HG03280 (cell line): ENCODE data around the gene KDM4D.
"Not testable (repeated sequence)": the region's sequence is repeated elsewhere in the genome, so short reads cannot be mapped to it uniquely, and the experiment has no call there.

Experiments
- ATAC-seq: cut with Tn5 transposase; IDR thresholded peaks from one replicate; pipeline ENCODE4 v1.9.1; 2021; ENCODE audit warnings: mild to moderate bottlenecking, moderate library complexity; ENCODE audit not compliant: unreplicated experiment

Gene KDM4D

DNA sequence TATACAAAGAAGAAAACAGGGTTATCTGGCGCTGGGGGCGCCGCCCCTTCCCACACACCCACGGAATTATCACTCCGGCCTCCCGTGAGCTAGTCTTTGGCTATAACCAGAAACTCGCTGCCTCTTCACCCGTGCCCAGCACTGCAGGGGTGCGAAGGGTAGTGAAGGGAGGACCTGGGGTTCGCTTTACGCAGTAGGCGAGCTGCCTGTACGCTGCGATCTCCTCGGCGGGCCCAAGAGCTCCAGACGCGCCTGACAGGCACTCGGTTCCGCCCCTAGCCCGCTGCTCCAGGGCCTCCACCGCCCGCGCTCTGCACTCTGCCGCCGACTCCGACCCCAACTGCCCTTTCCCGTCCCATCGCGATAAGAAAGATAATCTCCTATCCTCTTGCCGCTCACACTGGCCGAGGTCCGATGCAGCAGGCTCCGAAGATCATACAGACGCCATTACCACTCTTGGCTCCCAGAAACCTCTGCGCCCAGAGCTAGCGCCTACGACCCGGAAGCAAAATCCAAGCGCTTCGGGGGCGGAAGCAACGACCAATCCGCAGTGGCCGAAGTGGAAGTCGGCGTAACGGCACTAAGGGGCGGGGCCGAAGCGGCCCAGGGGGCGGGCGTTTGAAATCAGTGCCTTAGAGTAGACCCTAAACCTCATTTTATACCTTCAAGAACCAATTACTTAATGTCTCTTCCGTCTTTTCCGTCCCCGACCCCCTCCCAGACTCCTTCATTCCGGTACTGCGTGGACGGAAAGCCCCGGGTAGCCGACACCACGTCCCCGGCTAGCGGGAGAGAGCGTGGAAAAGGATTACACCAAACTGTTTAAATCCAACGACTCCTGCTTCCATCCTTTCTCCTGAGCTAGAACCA, at the start of gene KDM4D, which contains the start of gene CWC15:
TSS of gene KDM4D (plus strand) at position 611 of the 870 bp plus-strand sequence. CDS start 23,664 bp downstream, outside the sequence.
TSS of gene CWC15 (minus strand) at position 458 of the 870 bp plus-strand sequence. CDS start 1,371 bp downstream, outside the sequence.
- peak; percentile 100 for ATAC-seq

DNA sequence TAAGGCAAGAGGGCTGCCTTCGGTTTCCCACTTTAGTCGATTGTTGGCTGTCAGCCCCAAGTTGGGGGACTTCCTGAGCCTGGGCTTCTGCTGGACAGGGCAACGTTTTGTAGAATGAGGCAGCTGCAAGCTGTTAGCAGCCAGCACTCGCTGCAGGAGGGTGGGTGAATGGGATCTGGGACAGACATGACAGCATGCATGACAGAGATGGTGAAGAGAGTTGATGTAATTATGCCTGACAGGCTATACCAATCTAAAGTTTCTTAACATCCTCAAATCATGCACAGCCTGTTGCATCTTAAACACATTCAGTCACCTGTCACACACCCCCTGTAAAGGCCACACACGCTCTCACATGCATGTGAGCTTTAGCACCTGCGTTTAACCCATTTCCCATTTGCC, 49.3 kb upstream of the KDM4D start:
- ATAC-seq = no peak

DNA sequence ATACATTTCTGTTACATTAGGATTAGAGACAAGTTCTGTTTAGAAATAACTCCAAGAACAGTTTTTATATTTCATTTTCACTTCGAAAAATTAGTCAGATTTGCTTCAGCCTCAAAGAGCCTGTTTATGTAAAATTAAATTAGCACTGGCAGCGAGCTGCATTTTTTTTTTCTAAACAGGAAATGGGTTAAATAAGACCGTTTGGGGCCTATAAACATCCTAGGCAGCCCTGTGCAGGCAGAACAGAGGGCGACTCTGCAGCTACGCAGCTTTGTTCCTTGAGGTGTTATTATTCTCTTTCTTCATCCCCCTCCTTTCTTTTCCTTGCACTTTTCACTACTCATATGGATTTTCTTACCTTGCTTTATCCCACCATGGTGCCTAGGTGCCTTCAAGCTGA, 48.9 kb upstream of the KDM4D start:
- no peak for ATAC-seq

DNA sequence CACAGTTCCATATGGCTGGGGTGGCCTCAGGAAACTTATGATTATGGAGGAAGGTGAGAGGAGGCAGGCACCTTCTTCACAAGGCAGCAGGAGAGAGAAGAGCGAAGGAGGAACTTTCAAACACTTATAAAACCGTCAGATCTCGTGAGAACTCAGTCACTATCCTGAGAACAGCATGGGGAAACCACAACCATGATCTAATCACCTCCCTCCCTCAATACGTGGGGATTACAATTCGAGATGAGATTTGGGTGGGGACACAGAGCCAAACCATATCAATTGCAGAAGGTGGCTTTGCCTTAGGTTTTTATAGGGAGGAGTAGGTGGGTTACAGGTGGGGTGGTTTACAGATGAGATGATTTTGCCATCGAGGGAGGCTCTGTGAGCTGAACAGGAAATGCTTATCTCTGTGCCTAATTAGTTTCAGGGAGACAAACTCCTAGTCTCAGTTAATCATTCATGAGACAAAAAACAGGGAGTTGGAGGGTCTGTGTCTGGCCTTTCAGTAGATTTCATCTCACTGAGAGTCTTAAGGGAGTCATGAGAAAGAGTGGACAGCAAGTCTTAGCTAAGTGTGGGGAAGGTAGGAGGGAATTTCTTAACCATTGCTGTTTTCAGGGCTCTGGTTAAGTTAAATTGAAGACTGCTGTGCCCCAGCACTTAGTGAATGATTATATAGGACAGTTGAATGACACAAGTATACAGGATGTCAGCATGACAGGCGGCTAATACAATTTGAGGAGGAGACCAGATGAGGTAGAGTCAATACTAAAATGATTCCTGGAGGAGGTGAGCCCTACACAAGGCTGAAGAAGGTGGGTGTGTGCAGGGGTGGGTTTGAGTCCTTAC, 47.9 kb upstream of the KDM4D start:
- no peak for ATAC-seq

DNA sequence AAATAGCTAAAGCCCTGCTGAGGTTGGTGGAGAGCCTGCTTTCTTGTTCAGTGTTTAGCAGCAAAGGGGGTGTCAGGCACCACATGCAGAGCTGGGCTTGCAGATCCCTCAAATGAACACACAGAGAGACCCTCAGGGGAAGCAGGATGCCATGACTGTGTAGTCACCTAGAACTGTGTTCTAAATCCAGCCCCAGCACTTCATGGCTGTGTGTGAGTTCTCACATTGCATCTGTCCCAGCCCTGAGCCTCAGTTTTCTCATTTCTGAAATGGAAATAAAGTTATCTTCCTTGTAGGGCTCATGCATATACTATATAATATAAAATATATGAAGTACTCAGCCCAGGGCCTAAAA, 47.3 kb upstream of the KDM4D start:
- no peak for ATAC-seq

DNA sequence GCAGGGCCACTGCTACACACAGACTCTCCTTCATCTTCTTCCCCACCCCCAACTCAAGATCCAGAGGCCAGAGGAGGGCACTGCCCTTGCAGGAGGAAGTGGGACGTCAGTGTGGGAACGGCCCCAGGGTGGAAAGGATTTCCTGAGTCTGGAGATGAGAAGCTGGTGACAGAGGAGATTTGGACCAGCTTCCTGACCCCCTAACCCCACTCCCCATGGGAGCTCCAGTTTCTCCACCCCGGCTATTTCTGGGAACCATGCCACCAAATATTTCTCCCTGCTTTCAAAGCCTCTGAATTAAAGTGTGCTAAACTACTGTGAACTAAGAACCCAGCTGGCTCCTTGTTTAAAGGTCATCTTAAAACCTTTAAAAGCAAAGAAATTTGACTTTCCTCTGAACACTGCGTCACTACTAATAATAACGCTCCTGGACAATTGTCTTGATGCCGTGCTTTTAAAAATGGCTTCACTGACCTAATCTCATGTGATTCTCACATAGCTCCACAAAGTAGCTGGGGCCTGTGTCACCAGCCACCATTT, 46.7 kb upstream of the KDM4D start:
- no peak for ATAC-seq

DNA sequence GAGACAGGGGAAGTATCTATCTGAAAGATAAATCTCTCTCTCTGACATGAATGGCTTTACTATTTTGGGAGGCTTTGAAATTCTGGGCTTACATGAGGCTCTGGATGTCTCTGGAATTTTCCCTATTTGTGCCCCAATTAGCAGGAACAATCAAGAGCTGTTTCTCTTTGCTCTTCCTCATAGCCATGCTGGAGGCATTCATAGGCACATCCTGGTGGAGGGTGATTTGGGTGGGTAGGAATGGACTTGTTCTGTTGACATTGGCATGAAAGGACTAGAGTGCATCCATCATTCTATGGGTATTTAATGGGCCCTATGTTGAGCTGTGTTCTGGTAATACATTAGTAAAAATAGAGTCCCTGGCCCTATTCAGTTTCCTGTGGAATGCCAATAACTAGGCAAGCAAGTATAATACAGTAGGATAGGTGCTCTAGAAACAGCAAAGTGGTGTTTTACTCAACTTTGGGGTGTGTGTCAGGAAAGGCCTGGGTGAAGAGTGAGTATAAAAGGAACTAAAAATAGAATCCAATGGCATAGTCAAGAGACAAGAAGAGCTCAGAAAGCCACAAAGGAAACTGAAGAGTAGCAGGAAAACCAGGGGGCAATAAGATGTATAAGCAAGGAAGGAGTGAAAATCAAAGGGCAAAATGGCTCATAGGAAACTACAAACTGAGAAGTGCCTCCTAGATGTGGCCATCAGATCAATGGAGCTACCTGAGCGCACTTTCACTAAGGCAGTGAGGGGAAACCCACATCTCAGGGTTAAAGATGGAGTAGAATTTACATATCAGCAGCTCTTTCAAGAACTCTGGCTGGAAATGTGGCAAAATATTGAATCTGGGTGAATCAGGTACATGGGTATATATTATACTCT, 45.2 kb upstream of the KDM4D start:
- ATAC-seq = no peak

DNA sequence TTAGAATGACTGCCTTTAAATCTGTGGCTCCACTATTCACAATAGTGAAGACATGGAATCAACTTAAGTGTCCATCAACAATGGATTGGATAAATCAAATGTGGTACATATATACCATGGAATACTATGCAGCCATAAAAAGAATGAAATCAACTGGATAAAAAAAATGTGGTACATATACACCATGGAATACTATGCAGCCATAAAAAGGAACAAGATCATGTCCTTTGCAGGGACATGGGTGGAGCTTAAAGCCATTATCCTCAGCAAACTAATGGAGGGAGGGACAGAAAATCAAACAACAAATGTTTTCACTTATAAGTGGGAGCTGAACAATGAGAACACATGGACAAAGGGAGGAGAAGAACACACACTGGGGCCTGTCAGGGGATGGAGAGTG, 41.4 kb upstream of the KDM4D start:
- ATAC-seq = not testable (repeated sequence)

DNA sequence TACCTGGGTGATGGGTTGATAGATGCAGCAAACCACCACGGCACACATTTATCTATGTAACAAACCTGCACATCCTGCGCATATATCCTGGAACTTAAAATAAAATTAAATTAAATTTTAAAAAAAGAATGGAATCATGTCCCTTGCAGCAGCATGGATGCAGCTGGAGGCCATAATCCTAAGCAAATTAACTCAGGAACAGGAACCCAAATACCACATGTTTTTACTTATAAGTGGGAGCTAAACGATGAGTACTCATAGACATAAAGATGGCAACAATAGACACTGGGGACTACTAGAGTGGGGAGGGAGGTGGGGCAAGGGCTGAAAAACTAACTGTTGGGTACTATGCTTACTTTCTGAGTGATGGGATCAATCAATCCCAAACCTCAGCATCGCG, 41.0 kb upstream of the KDM4D start:
- ATAC-seq = no peak

DNA sequence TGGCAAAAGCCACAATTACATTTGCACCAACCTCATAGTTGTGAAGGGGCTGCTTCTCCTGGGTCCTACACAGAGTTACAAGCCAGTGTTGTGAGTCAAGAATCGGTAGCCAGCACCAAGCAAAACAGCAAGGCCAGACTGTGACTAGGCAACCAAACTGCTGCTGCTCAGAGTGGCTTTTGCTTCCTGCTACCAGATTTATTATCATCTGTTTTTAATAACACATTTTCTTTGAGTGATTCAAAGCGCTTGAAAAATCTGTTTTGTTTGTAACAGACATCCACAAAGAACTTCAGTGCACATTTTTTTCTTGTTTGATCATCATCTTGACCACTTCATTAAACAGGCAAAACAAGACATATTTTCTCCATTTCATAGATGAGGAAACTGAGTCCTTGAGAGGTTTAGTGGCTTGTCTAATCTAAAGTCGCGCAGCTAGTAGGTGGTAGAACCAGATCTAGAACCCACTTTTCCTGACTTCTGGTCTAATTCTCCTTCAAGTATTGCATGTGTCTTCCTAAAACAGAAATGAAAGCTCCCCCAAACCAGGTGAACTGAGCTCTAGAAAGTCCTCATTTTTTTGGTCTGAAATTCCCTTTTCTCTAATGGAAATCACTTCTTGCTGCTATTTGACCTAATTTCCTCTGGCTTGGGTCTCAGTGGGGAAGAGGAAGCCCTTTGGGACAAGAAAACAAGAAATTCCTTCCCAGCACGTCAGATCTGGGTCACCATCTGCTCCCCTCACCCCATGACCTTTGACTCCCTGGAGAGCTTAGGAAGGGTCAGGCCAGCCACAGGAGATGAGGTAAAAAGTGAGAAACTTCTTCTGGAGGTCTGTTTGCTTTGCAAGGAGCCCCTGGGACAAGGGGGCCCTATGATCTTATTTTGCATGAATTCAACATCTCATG, 40.0 kb upstream of the KDM4D start:
- ATAC-seq = no peak

DNA sequence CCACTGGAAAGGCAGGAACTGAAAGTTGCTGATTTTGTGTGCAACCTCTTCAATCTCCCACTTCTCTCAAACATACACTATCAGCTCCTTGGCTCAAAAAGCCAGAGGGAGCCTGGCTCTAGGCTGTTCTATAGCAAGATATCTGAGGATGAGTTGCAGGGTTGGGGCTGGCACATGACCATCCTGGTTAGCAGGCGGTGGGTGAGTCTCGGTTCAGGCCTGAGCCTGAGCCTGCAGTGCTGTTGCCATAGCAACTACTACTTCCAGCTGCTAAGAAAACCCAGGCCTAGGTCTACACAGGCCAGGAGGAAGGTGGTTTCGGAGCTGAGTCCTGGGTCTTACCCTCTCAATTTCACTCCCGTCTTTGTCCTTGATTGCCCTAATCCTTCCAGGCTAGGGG, 39.1 kb upstream of the KDM4D start:
- ATAC-seq = no peak

DNA sequence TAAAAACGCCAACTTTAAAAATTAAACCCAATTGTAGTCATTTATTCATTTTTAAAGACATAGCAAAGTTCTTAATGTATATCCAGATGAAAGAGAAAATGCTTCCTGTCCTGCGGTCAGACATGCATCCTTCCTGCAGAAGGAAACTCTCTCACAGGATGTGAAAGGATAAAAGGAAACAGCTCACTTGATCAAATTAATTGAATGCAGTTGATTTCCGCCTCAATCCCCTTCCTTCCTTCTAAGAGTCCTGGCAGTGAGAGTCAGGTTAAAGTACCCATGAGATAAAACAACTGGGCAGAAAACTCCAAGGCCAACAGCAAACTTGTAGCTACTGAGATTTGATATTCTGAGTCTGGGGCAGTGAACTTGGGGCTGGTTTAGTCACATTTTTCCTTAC, 38.7 kb upstream of the KDM4D start:
- ATAC-seq = no peak

DNA sequence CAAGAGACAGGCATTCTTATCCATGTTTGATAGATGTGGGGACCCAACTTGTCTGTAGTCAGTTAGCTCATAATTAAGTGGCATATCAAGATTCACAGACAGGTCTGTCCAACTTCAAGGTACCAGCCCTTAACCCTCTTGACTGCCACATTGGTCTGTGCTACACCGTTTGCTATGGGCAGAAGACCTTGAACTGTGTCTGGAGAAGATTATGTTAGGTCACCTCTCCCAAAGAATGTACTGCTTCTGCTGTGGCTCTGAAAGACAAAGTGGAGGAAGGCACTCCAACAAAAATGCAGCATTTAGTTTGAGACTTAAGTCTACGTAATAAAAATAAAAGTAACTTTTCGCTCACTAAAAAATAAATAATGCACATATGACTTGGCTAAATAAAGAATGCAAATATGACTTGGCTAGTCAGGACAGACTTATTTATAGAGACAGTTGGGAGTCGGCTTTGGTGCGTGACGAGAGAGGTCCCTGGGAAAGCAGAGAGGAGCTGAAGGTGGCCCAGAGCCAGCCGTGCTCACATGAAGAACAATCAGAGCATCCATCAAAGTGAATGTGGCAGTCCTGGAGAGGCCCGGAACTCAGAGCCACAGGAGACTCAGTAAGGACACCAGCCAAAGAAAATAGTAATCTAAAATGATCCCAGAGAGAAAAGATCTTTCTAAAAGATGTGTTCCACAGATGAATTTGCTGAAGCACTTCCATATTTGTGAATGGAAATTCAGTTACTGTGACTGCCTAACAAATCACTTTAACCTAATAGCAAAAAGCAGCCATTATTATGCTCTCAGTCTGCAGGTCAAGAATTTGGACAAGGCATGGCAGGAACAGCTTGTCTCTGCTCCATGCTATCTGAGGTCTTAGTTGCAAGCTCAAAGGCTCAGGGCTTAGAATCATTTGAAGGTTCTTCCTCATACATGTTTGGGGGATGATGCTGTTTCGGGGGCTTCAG, 35.1 kb upstream of the KDM4D start:
- no peak for ATAC-seq

DNA sequence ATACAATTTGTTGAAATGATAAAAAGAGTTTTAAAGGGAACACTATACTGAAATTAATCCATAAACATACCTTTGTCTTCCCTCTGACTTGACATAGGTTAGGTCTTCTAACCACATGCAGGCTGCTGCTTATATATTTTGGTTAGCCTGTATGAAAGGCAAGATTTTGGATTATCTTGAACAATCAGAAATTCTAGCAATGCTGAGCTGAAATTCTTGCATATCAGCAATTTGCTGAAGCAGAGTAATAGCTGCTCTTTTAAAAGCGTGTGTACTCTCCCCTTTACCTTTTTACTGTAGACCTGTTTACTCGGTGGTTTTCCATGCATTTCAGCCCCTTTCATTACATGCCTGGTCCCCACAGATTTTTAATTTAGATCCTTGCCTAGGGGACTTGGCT, 34.2 kb upstream of the KDM4D start:
- no peak for ATAC-seq

DNA sequence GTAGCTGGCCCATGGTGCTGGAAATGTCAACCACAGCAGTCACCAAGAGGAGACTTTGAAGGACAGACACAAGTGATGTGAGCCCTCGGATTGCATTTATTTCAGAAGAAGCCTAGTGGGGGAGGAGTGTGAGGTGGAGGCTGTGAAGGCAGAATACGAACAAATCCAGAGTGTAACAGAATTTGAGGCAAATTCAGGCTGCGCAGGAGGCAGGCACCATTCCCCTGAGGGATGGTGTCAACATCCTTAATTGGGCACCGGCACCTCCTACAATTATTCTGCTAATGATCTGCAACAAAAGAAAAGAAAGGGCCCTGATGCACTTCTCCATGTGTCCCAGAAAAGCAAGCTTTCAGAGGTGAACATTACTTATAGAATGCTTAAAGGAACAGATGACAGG, 32.4 kb upstream of the KDM4D start:
- ATAC-seq = no peak

DNA sequence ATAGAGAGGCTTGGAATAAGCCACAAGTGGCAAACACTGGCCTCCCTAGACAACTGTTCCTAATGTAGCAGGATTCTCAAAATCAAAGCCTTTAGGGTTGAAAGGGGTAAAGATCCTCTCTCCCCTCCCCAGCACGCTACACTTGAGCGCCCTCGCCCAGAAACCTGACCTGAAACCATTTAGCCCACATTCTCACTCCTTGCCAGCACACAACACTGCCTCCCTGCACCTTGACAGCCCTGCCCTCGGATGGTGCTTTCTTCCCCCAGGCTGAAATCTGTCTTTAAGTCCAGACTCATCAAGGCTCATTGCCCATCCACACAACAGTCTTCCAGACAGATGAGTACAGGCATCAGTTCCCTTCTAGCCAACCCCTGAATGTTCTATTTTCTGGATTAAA, 26.7 kb upstream of the KDM4D start:
- no peak for ATAC-seq

DNA sequence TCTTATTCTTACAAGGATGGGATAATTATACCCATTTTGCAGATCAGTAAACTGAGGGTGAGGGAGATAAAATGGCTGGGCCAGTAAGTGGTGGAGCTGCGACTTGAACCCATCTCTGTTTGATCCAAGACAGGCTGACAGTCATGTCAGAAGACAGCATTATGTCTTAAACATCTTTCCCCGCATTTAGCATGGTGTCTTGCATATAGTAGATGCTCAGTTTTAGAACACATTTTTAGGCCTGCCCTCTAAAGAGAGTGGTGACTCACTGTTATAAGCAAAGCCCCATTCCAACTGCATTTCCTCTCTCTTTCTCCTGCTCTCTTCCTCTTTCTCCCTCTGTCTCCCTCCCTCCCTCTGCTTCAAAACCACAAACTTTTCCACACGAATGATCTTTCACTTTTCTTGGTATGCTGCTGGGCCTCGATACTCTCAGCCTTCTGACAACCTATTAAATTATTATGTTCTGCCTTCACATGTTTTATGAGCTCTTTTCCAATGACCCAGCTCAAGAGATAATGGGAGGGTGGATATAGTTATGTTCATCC, 25.4 kb upstream of the KDM4D start:
- ATAC-seq = no peak

DNA sequence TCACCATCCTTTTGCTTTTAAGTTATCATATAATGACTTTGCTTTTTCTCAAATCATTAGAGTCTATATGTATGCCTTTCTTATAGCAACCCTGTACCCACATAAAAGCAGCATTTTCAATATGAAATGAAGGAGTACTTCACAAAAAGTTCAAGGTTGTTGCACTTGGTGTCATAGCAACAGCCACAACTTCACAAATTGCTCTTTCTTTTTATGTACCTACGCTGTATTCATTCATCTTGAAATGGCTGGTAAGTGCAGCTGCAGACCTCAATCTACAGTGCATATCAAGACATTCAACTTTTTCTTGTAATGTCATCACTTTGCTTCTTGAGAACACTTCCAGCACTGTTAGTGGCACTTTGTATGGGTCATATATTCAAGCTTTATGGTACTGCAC, 18.8 kb upstream of the KDM4D start:
- ATAC-seq = no peak
